CD4-positive, alpha-beta T cell treated with Interleukin-12 subunit alpha and Interleukin-12 subunit beta, for 1 hour (primary cell): ENCODE measurements around the gene TTYH1.
"Not testable (repeated sequence)": the region's sequence is repeated elsewhere in the genome, so short reads cannot be mapped to it uniquely, and the experiment has no call there.

Experiments used
- DNase-seq: peaks from one replicate; pipeline ENCODE4 v3.0.0-alpha.2; 2020

TTYH1 gene

GRCh38 chr19:54415208-54415900 is at the start of gene TTYH1:
Gene TTYH1, plus strand, starts transcription at chr19:54415464. Its CDS starts 89 bp downstream, at chr19:54415553.
- peak; percentile 34 for DNase-seq

DNA sequence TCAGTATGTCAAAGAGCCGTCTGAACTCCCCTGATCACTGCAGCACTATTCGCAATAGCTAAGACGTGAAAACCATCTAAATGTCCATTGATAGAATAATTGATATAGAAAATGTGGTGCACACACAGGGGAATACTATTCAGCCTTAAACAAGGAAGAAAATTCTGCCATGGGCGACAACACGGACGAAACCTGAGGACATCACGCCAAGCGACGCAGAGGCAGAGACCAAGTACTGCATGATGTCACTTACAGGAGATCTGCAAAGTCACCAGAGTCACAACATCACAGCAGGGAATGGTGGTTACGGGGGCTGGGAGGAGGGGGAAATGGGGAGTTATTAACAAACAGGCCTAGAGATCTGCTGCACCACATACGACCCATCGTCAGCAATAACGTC is 49.5 kb upstream of the TTYH1 start:
- DNase-seq, result not testable (repeated sequence)

- no peak for DNase-seq
These were observed 48.5 kb upstream of the TTYH1 start for GRCh38 chr19:54366811-54367210.

DNA sequence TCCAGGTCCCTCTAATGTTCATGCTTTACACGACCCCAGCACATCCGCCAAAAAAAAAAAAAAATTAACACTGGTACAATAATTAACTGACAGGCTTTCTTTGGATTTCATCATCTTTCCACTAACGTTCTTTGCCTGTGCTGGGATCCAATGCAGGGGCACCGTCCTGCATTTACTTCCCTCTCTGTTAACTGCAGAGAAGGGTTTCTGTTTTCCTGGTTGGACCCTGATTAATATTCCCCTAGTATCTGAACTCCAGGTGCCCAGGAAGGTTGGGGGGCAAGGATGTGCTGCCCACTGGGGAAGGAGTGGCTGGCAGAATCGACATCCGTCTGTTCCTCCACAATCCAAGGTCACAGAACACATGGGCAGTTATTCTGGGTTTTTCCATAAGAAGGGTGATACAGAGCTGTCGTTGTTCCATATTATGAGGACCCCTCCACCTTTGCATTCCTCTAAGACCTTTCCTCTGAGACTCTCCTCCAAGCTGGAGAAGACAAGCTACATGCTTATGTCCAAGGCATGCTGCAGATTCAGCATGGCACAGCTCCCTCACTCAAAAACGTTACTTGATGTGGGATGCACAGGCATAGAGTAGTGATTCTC is 46.1 kb upstream of the TTYH1 start:
- no peak for DNase-seq

DNA sequence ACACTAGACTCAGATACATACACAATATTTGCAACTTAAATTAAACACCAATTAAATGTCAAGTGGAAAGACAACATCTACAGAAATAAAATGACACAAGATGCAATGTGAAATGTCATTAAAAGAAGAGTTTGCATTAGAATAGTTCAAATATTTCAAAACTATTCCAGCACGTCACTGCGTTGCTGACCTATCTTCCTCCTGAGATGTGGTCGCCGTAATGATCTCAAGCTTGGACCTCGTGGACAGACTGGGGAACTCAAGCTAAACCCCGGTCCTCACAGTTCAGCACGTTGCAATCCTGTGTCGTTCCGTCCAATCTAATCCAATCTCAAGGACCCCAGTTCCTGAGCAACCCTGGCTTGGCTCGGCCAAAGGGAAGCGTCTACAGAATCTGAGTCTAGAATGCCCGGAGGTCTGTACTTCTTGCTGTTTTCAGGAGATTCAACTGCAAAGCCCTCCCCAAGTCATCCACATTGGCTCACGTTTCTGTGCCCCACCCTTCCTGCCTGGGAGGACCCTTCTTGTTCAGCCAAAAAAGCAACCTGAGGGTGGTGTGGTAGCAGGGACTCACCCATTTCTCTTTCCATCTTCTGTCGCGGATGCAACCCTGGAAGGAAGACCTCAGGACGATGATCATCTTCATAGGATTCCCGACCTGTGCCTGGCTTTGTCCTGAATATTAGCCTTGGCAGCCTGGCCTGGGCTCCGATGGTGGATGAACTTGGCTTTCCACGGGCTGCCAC is 45.4 kb upstream of the TTYH1 start:
- DNase-seq, result not testable (repeated sequence)

DNA sequence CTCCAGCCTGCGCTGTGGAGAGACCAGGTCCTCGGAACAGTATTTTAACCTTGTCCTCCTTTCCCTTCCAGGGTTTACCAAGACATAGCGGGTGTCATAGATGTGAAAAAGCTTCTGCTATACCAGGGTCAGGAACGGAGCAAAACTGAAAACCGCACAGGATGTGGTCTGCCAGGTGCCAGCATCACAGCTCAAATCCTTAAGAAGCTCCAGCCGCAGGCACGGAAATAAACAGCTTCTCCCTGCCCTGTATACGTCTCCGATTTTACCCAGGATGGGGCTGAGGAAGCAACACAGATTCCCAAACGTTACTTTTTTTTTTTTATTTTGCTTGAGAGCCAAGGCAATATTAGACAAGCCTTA is 44.8 kb upstream of the TTYH1 start:
- DNase-seq, result peak; percentile 64

GRCh38 chr19:54371453-54371852 is 43.8 kb upstream of the TTYH1 start:
- not testable (repeated sequence) for DNase-seq

DNA sequence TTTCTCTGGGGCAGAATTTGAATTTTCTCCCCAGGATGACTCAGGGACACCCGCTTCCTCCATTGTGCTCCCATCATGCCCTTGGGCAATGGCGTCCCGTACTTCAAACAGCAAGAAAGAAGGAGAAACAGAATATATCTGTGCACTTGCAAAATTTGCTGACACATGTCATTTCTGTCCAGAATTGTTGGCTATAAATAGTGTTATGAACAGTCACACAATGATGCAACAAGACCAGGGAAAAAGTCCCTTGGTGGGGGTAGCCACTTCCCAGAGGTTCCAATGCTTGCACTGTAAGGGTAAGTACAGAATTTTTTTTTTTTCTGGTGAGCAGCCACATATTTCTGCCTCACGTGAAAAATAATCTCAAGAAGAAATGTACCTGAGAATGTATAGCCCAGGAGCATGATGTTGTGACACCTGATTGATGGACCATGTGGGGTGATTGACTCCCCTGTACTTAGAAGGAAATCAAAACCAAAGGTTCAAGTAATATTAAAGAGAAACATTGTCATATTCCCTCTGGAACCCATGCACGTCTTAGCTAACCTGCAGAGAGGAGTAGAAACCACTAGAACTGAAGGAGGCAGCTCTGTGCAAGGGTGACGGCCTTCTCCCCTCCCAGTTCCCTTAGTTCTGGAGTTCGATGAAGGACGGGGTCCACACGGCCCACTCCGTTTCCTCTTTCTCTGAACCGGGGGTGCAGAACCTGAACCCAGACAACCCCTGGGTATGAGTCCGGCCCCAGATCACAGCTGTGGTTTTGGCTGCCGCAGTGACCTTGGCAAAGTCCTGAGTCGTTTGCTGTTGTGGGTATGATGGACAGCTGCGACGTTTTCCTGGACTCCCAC is 41.3 kb upstream of the TTYH1 start:
- DNase-seq, result no peak

- peak; percentile 28 for DNase-seq
These were observed 39.9 kb upstream of the TTYH1 start for GRCh38 chr19:54375181-54375938.

GRCh38 chr19:54376610-54377285 is 38.5 kb upstream of the TTYH1 start:
- no peak for DNase-seq

- no peak for DNase-seq
These were observed 36.0 kb upstream of the TTYH1 start for GRCh38 chr19:54379187-54379678.

GRCh38 chr19:54380897-54381296 is 34.4 kb upstream of the TTYH1 start:
- DNase-seq, result no peak

GRCh38 chr19:54382041-54382440 is 33.2 kb upstream of the TTYH1 start:
- DNase-seq, result not testable (repeated sequence)

DNA sequence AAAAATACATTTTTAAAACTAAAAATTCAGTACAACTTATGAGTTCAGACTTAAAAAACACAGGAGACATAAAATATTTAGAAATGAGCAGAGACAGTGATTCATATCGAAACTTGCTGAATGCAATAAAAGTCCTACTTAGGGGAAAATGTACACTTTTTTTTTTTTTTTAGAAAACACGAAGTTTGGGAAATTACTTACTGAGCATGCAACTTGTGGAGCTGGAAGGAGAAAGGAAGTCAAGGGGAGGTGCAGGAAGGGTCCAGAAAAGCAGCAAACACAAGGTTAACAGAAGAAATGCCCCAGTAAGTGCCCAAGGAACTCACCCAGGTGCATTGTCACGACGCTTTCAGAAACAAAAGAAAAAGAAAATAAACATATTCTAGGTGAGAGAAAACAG is 31.9 kb upstream of the TTYH1 start:
- no peak for DNase-seq

DNA sequence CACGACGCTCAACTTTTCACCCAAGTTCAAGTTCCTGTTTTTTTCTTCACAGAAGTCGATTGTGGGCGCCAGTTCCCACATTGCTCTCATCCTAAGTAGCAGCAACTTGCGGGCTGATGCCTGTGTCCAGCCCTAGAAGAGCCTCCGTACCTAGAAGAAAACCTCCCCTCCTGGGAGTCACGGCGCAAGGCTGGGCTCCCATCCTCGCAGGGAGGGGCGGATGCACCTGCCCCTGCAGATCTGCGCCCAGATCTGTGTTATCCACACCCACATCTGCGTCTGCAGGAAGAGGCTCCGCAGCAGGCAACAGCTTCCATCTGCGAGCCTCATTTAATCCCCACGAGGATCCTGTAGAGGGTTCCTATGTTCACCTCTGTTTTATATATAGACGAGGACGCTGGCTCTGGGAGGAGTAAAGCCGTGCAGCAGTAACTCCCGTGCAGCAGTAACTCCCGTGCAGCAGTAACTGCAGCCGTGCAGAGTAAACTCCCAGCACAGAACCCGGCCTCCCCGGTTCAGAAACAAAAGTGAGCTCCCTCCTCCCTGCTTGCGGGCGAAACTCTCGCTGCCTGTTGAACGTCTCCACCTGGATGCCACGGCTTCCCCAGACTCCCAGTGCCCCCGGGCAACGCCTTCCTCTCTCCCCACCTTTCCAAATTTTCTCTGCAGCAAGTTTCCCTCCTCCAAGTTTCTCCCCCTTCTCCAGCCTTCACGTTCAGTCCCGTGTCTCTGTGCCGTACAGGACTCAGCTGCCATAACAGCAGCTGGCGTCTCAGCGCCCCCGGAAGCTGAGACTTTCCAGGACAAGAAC is 27.1 kb upstream of the TTYH1 start:
- DNase-seq, result peak; percentile 45

GRCh38 chr19:54388802-54389139 is 26.5 kb upstream of the TTYH1 start:
- no peak for DNase-seq

- no peak for DNase-seq
These were observed 25.7 kb upstream of the TTYH1 start for GRCh38 chr19:54389553-54389952.

- DNase-seq, result peak; percentile 76
These were observed 24.2 kb upstream of the TTYH1 start for GRCh38 chr19:54390942-54391577.

GRCh38 chr19:54391589-54392061 is 23.6 kb upstream of the TTYH1 start:
- no peak for DNase-seq

- no peak for DNase-seq
These were observed 23.2 kb upstream of the TTYH1 start for GRCh38 chr19:54392105-54392504.
